Measurements from ENCODE around the gene DDX20. TPM values are rescaled to one million over a fixed set of nuclear protein-coding genes. Genes with fewer than 3 reads are reported as not detected.
A peak's percentile ranks its signal among the peaks of the same experiment; 100 is the strongest.

DDX20 gene, protein sequence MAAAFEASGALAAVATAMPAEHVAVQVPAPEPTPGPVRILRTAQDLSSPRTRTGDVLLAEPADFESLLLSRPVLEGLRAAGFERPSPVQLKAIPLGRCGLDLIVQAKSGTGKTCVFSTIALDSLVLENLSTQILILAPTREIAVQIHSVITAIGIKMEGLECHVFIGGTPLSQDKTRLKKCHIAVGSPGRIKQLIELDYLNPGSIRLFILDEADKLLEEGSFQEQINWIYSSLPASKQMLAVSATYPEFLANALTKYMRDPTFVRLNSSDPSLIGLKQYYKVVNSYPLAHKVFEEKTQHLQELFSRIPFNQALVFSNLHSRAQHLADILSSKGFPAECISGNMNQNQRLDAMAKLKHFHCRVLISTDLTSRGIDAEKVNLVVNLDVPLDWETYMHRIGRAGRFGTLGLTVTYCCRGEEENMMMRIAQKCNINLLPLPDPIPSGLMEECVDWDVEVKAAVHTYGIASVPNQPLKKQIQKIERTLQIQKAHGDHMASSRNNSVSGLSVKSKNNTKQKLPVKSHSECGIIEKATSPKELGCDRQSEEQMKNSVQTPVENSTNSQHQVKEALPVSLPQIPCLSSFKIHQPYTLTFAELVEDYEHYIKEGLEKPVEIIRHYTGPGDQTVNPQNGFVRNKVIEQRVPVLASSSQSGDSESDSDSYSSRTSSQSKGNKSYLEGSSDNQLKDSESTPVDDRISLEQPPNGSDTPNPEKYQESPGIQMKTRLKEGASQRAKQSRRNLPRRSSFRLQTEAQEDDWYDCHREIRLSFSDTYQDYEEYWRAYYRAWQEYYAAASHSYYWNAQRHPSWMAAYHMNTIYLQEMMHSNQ
- total RNA-seq: 10 to 100 TPM in 7 of 8 experiments, 1 to 10 TPM in 1; 8.6 to 26.1 (median 14.9) TPM

- in situ Hi-C loops (cut with MboI; ENCODE audit: low pct_unique_long_range_greater_than_20kb in 2 of 9, low sequenced_read_pairs in 9 of 9, unreplicated experiment in 9 of 9): loop anchor here in 6 of 9 experiments (10.0 to 25.0 kb wide), 4 partner anchors 243 to 543 kb away; partner anchors contain the start of genes ADORA3 (in 3 of the 6), TMIGD3 (in 3 of the 6) and DENND2D (in 2 of the 6)
- ATAC-seq (replicated peaks in 6 of 8): peak; percentile 82 to 91 (median 89)
- Histone ChIP-seq H3K4me3 (peak within 1 kb of the TSS; percentile 71 to 95 (median 88)), H3K27ac (peak within 1 kb of the TSS; percentile 95 to 96), H3K4me1 (replicated peaks in 1 of 2) (peaks cover 15 to 19% of the 10 kb centered on the region in 2 donors)
- 0 to 2% (median 0%) methylated on average over 9 to 39 of the region's 67 CpGs; no CpG with 5 or more reads in 5 of the 10 experiments for WGBS, 10 experiments
Measured at GRCh38 chr1:111755331-111756123, at the start of gene DDX20. TSS of gene DDX20 (plus strand) at chr1:111755901. CDS start at chr1:111755925, 24 bp downstream.

DNA sequence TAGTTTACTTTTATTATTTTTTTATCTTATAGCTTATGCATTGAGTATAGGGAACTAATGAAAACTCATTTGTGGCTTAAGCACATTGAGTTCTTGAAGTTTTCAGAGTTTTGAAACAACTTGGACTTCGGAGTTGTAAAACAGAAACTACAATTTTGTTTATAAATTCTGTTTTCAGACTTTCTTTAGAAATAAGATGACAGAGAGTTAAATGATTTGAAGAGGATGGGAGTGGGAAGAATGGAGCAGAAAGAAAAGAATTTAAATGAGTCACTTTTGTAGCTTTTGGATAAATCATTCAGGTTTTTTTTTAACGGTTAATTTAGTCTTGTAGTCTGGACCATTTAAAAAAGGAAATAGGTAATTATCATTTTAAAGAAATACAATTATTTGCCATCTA is 48.8 kb upstream of the DDX20 start:
- in situ Hi-C loops (cut with MboI; ENCODE audit: low pct_unique_long_range_greater_than_20kb in 2 of 9, low sequenced_read_pairs in 9 of 9, unreplicated experiment in 9 of 9): no loop called here

DNA sequence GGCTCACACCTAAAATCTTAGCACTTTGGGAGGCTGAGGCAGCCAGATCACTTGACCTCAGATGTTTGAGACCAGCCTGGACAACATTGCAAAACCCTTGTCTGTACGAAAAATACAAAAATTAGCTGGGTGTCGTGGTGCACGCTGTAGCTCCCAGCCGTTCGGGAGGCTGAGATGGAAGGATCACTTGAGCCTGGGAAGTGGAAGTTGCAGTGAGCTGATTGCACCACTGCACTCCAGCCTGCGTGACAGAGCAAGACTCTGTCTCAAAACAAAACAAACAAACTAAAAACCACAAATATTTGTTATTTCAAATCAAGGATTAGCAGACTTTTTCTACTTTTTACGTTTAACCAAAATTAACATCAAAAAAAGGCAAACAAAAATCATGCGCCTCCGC is 47.8 kb upstream of the DDX20 start:
- in situ Hi-C loops (cut with MboI; ENCODE audit: low pct_unique_long_range_greater_than_20kb in 2 of 9, low sequenced_read_pairs in 9 of 9, unreplicated experiment in 9 of 9): no loop called here
- WGBS, 10 experiments: 20 to 98% (median 86%) methylated on average over 1 to 9 of the region's 9 CpGs; no CpG with 5 or more reads in 1 of the 10 experiments
- Histone ChIP-seq H3K4me3 (no peak overlapping the region), H3K27ac (no peak overlapping the region), H3K4me1 (replicated peaks in 1 of 2) (no peaks in the 10 kb centered on the region)
- ATAC-seq (replicated peaks in 6 of 8): no peak

More for the DNA sequence above, 48.8 kb upstream of the DDX20 start:
- WGBS, 10 experiments: 17 to 100% (median 82%) methylated on average over 1 to 2 of the region's 2 CpGs
- ATAC-seq (replicated peaks in 6 of 8): no peak
- Histone ChIP-seq H3K4me1 (replicated peaks in 1 of 2) (no peaks in the 10 kb centered on the region), H3K27ac (no peak overlapping the region), H3K4me3 (no peak overlapping the region)

DNA sequence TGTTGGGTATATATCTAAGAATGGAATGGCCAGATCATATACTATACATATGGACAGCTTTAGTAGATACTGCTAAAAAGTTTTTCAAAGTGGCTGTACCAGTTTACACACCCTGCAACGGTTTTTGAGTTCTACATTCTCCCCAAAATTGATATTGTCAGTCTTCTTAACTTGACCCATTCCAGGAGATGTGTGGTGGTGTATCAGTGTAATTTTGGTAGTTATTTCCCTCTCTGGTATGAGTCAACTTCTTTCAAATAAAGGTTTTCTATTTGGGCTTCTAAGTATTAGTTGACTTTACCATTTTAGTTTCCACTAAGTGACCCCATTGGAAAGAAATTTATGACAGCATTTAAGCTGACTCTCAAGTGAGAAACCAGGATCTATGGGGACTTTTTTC is 45.7 kb upstream of the DDX20 start:
- in situ Hi-C loops (cut with MboI; ENCODE audit: low pct_unique_long_range_greater_than_20kb in 2 of 9, low sequenced_read_pairs in 9 of 9, unreplicated experiment in 9 of 9): no loop called here
- no peak overlapping the region for H3K4me3 ChIP-seq
- ATAC-seq (replicated peaks in 6 of 8): no peak
- no peaks in the 10 kb centered on the region for H3K4me1 ChIP-seq (replicated peaks in 1 of 2)
- 0 to 100% (median 89%) methylated on average over 1 of the region's 1 CpG; no CpG with 5 or more reads in 3 of the 10 experiments for WGBS, 10 experiments
- H3K27ac ChIP-seq: no peak overlapping the region

DNA sequence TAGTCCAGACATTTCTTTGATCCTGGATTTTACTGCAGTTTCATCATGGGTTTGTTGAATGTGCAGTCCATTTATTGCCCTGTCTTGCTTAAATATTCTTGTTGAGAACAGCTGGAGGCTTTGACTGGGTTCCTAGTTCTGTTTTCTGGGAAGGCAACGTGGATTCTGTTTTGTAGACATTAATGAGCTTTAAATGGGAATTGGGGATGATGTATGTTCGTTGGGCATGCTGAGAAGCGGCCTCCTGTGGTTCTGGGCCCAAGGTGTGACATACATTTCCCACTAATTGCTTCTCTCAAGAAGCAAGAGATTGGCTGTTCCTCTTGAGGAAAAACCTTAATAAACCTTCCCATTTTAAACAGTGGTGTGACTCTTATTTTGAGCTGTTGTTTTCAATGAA is 39.4 kb upstream of the DDX20 start:
- 6 to 100% (median 68%) methylated on average over 1 to 3 of the region's 3 CpGs; no CpG with 5 or more reads in 1 of the 10 experiments for WGBS, 10 experiments
- peak in 1 of 8 experiments; percentile 18 for ATAC-seq (replicated peaks in 6 of 8)
- Histone ChIP-seq H3K27ac (no peak overlapping the region), H3K4me1 (replicated peaks in 1 of 2) (no peaks in the 10 kb centered on the region), H3K4me3 (no peak overlapping the region)
- in situ Hi-C loops (cut with MboI; ENCODE audit: low pct_unique_long_range_greater_than_20kb in 2 of 9, low sequenced_read_pairs in 9 of 9, unreplicated experiment in 9 of 9): no loop called here

DNA sequence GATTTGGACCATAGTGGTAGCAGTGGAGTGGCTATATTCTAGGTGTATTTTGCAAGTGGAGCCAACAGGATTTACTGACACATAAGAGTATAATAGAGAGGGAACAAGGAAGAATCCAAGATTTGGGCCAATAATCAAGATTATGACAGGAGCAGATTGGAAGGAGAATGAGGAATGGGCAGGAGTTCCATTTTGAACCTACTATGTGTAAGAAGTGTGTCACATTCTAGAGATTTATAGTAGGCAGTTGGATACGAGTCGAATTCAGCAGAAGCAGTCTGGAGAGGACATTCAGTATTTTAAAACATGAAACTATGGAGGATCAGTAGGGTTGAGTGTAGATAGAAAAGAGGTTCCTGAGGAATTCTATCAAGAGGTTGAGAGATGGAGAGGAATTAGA is 38.3 kb upstream of the DDX20 start:
- in situ Hi-C loops (cut with MboI; ENCODE audit: low pct_unique_long_range_greater_than_20kb in 2 of 9, low sequenced_read_pairs in 9 of 9, unreplicated experiment in 9 of 9): no loop called here
- H3K4me3 ChIP-seq: no peak overlapping the region
- H3K27ac ChIP-seq: no peak overlapping the region
- 80 to 100% (median 100%) methylated on average over 2 of the region's 2 CpGs; no CpG with 5 or more reads in 5 of the 10 experiments for WGBS, 10 experiments
- no peaks in the 10 kb centered on the region for H3K4me1 ChIP-seq (replicated peaks in 1 of 2)
- ATAC-seq (replicated peaks in 6 of 8): no peak

DNA sequence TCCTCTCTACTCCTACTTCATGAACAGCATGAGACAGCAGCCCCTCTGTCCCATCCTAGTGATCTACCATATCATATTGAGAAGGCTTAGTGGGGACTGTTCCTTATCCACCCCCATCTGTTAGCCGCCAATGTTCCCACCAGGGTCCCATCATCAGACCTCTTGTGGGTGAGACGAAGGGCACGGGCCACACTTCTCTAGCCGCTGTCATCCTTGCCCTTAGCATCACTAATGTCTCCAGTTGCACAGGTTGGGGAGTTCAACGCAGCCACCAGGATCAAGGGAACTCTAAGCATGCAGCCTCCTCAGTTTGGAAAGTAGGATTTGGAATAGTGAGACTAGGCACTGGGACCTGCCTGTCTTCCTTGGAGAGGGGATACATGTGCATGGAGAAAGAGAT is 36.6 kb upstream of the DDX20 start:
- Histone ChIP-seq H3K4me3 (no peak overlapping the region), H3K4me1 (replicated peaks in 1 of 2) (no peaks in the 10 kb centered on the region), H3K27ac (no peak overlapping the region)
- WGBS, 10 experiments: 83 to 100% (median 94%) methylated on average over 2 to 4 of the region's 5 CpGs; no CpG with 5 or more reads in 6 of the 10 experiments
- no peak for ATAC-seq (replicated peaks in 6 of 8)
- in situ Hi-C loops (cut with MboI; ENCODE audit: low pct_unique_long_range_greater_than_20kb in 2 of 9, low sequenced_read_pairs in 9 of 9, unreplicated experiment in 9 of 9): no loop called here

GRCh38 chr1:111719674-111720132 is 36.0 kb upstream of the DDX20 start:
- in situ Hi-C loops (cut with MboI; ENCODE audit: low pct_unique_long_range_greater_than_20kb in 2 of 9, low sequenced_read_pairs in 9 of 9, unreplicated experiment in 9 of 9): no loop called here
- H3K27ac ChIP-seq: no peak overlapping the region
- peaks cover 0 to 2% of the 10 kb centered on the region in 2 donors for H3K4me1 ChIP-seq (replicated peaks in 1 of 2)
- no peak for ATAC-seq (replicated peaks in 6 of 8)
- H3K4me3 ChIP-seq: no peak overlapping the region
- WGBS, 10 experiments: 60 to 90% (median 67%) methylated on average over 1 to 4 of the region's 4 CpGs; no CpG with 5 or more reads in 5 of the 10 experiments

DNA sequence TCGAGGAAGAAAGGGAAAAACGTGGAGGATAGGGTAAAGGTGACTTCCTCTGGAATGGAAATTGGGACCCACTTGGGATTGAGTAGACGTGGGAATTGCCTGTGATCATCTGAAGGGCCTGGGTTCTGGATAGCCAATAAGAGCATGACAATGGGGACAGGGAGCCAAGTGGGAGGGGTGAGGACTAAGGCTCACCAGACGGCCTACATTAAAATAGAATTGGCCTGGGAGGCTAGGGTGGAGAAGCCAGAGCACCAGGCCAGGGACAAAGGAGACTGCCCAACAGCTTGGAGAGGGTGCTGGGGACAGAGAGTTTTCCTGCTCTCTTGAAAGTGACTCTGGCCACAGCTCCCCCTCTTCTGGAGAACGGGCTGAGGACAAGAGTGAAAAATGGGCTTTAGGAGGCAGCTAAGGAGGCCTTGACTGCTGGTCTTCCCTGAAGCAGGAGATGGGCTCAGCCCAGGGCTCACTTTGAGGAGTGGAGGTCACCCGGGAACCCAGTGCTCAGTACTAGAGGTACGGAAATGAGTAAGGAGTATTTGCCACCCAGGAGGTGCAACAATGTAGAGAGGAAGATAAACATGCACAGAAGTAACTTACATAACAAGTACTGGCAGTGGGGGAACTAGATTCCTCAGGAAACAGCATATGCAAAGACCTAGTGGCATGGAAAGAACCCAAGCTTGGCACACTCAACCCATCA is 35.3 kb upstream of the DDX20 start:
- in situ Hi-C loops (cut with MboI; ENCODE audit: low pct_unique_long_range_greater_than_20kb in 2 of 9, low sequenced_read_pairs in 9 of 9, unreplicated experiment in 9 of 9): no loop called here
- Histone ChIP-seq H3K4me1 (replicated peaks in 1 of 2) (peaks cover 3 to 9% of the 10 kb centered on the region in 2 donors), H3K4me3 (no peak overlapping the region), H3K27ac (no peak overlapping the region)
- 53 to 100% (median 79%) methylated on average over 1 to 7 of the region's 7 CpGs; no CpG with 5 or more reads in 2 of the 10 experiments for WGBS, 10 experiments
- peak in 2 of 8 experiments; percentile 37 to 50 for ATAC-seq (replicated peaks in 6 of 8)

DNA sequence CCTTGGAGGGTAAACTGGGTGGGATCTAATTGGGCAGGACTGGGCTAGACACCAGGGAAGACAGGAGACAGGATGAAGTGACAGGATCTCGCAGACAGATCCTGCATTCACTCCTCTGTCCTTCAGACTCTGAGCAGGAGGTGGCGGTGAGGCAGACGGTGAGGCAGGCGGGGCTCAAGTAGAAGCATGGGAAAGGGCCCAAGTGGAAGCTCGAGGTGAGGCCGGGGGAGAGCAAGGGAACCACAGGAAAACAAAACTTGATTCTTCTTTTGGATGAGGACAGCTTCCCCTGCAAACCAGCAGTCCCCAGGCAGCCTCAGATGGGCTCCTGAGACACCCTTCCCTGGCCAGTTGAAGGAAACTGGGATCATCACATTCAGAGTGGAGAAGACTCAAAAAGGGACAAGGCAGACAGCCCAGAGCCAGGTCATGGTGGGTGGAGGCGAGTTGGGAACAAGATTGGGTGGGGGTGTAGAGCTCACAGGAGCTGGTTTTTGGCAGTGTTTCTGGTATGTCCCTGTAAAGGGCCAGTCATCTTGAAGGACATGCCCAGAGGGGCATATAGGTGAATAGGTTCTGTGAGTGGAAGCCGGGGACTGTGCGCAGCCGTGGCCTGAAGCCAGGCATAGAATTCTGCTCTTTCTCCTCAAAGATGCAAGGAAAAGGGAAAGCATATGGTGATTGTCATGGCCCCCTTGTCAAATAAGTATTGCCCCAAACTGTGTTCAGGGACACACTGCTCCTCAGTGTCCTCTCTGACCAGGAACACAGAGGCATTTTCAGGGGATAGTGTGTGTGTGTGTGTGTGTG is 34.5 kb upstream of the DDX20 start:
- WGBS, 10 experiments: 66 to 100% (median 87%) methylated on average over 2 to 6 of the region's 10 CpGs; no CpG with 5 or more reads in 3 of the 10 experiments
- peak in 2 of 8 experiments; percentile 7 to 14 for ATAC-seq (replicated peaks in 6 of 8)
- in situ Hi-C loops (cut with MboI; ENCODE audit: low pct_unique_long_range_greater_than_20kb in 2 of 9, low sequenced_read_pairs in 9 of 9, unreplicated experiment in 9 of 9): no loop called here
- no peak overlapping the region for H3K4me3 ChIP-seq
- H3K27ac ChIP-seq: no peak overlapping the region
- peaks cover 4 to 15% of the 10 kb centered on the region in 2 donors for H3K4me1 ChIP-seq (replicated peaks in 1 of 2)

- WGBS, 10 experiments: 80 to 100% (median 88%) methylated on average over 1 to 7 of the region's 7 CpGs; no CpG with 5 or more reads in 3 of the 10 experiments
- Histone ChIP-seq H3K27ac (no peak overlapping the region), H3K4me3 (no peak overlapping the region), H3K4me1 (replicated peaks in 1 of 2) (peaks cover 4 to 17% of the 10 kb centered on the region in 2 donors)
- in situ Hi-C loops (cut with MboI; ENCODE audit: low pct_unique_long_range_greater_than_20kb in 2 of 9, low sequenced_read_pairs in 9 of 9, unreplicated experiment in 9 of 9): no loop called here
- no peak for ATAC-seq (replicated peaks in 6 of 8)
Measured at GRCh38 chr1:111723091-111723806, 32.5 kb upstream of the DDX20 start.

Data from motor neuron (in vitro differentiated cells).